ENCODE results near the gene PXYLP1. TPM values are rescaled to one million over a fixed set of nuclear protein-coding genes. Genes with fewer than 3 reads are reported as not detected.

Gene PXYLP1
- polyA plus RNA-seq (2011; rRNA removed) (7.9 and 11.2 TPM in 2 replicates), polyA minus RNA-seq (2011; rRNA and poly(A)+ RNA removed) (6.4 and 10.0 TPM in 2 replicates)

- Histone ChIP-seq H3K27me3 (ENCODE audit: control insufficient read depth, insufficient read depth, low read length) (0 out of 2 replicates have a peak, but pooled peaks cover 2% of the 10 kb centered on the region), H3K4me3 (ENCODE audit: low read depth, low read length) (peak within 1 kb of the TSS; percentile 70), H3K36me3 (ENCODE audit: control insufficient read depth, insufficient read depth, low read length) (no peaks in the 10 kb centered on the region)
- peak; percentile 41 for DNase-seq (ENCODE audit: low read depth)
- CTCF ChIA-PET = interaction anchor here (0.5 to 8.1 kb wide), 35 partner anchors 9 to 894 kb away, joined by 3 to 117 read pairs (median 4); no protein-coding TSS in a partner anchor
- peak; percentile 24; the same call in 1 of the 2 replicates for TF ChIP-seq CTCF (IDR thresholded peaks at IDR 0.05; ENCODE audit: insufficient read depth, low read depth, low read length)
- POLR2A ChIA-PET = interaction anchor here (0.6 kb wide), 1 partner anchor 71 kb away, joined by 4 read pairs; no protein-coding TSS in a partner anchor
Measured at GRCh38 chr3:141231101-141231951, at the start of gene PXYLP1. Gene PXYLP1, plus strand, starts transcription at chr3:141231825. Its CDS starts 28,351 bp downstream, at chr3:141260176.

GRCh38 chr3:141183606-141184005 lies 48.0 kb upstream of the PXYLP1 start:
- no peak for TF ChIP-seq CTCF (IDR thresholded peaks at IDR 0.05; ENCODE audit: insufficient read depth, low read depth, low read length)

GRCh38 chr3:141184430-141184829 lies 47.2 kb upstream of the PXYLP1 start:
- no peak for DNase-seq (ENCODE audit: low read depth)
- TF ChIP-seq CTCF (IDR thresholded peaks at IDR 0.05; ENCODE audit: insufficient read depth, low read depth, low read length) = no peak
- Histone ChIP-seq H3K36me3 (ENCODE audit: control insufficient read depth, insufficient read depth, low read length) (no peaks in the 10 kb centered on the region), H3K4me3 (ENCODE audit: low read depth, low read length) (no peak overlapping the region), H3K27me3 (ENCODE audit: control insufficient read depth, insufficient read depth, low read length) (peaks cover 2% of the 10 kb centered on the region; the same call in 1 of the 2 replicates)
- CTCF ChIA-PET = interaction anchor here (0.5 to 2.3 kb wide), 4 partner anchors 7 to 187 kb away, joined by 3 to 8 read pairs (median 5); no protein-coding TSS in a partner anchor
- POLR2A ChIA-PET = no interaction called here

More at GRCh38 chr3:141183606-141184005, 48.0 kb upstream of the PXYLP1 start:
- no peak overlapping the region for H3K4me3 ChIP-seq (ENCODE audit: low read depth, low read length)
- peaks cover 2% of the 10 kb centered on the region; the same call in 1 of the 2 replicates for H3K27me3 ChIP-seq (ENCODE audit: control insufficient read depth, insufficient read depth, low read length)
- no peaks in the 10 kb centered on the region for H3K36me3 ChIP-seq (ENCODE audit: control insufficient read depth, insufficient read depth, low read length)
- ChIA-PET CTCF (interaction anchor here (1.6 to 2.3 kb wide), 3 partner anchors 8 to 186 kb away, joined by 3 to 8 read pairs (median 6); no protein-coding TSS in a partner anchor), POLR2A (no interaction called here)
- DNase-seq (ENCODE audit: low read depth) = no peak

GRCh38 chr3:141191097-141191749 lies 40.4 kb upstream of the PXYLP1 start:
- no peak overlapping the region for H3K4me3 ChIP-seq (ENCODE audit: low read depth, low read length)
- ChIA-PET CTCF (interaction anchor here (0.7 to 4.0 kb wide), 20 partner anchors 8 to 296 kb away, joined by 3 to 26 read pairs (median 5); no protein-coding TSS in a partner anchor), POLR2A (no interaction called here)
- H3K27me3 ChIP-seq (ENCODE audit: control insufficient read depth, insufficient read depth, low read length) = peaks cover 4% of the 10 kb centered on the region; the same call in 1 of the 2 replicates
- TF ChIP-seq CTCF (IDR thresholded peaks at IDR 0.05; ENCODE audit: insufficient read depth, low read depth, low read length) = no peak
- H3K36me3 ChIP-seq (ENCODE audit: control insufficient read depth, insufficient read depth, low read length) = no peaks in the 10 kb centered on the region
- DNase-seq (ENCODE audit: low read depth) = no peak
